Stomach (tissue), 4 donors: ENCODE results near the gene XPC.

ENCODE experiments used
- CTCF ChIP-seq, 7 experiments: fragments of 450-650 bp in 4 of 7; fragments of 200-600 bp in 3 of 7; sonication (generic) in 3 of 7; IDR thresholded peaks; one replicate each; pipeline ENCODE4 v1.5.1; 2016 to 2019; ENCODE audit warnings: antibody characterized with exemption in 7 of 7, control low read depth in 2 of 7, mild to moderate bottlenecking in 1 of 7
- EP300 ChIP-seq: sonication (generic); formaldehyde crosslinking; IDR thresholded peaks from one replicate; pipeline ENCODE4 v1.6.1; 2017; ENCODE audit warnings: antibody characterized with exemption
- POLR2A ChIP-seq, 4 donors: fragments of 450-650 bp; IDR thresholded peaks; one replicate each; pipeline ENCODE4 v1.6.1; 2016; ENCODE audit warnings: antibody characterized with exemption in 4 of 4, control low read depth in 2 of 4, mild to moderate bottlenecking in 1 of 4, moderate library complexity in 1 of 4

- TF ChIP-seq CTCF (IDR thresholded peaks at IDR 0.05) (no peak), POLR2A (IDR thresholded peaks at IDR 0.05) (no peak), EP300 (no peak)
These were observed 42.5 kb upstream of the XPC start for GRCh38 chr3:14220933-14221332.
